22Rv1 (cell line): ENCODE measurements around the gene NAV2.

ENCODE experiments used
- CTCF ChIP-seq: fragments of 450-650 bp; IDR thresholded peaks from 2 replicates; pipeline ENCODE4 v1.5.1; 2017; ENCODE audit warnings: mild to moderate bottlenecking
- ZFX ChIP-seq: fragments of 450-650 bp; IDR thresholded peaks from 2 replicates; pipeline ENCODE4 v1.6.1; 2017; ENCODE audit warnings: antibody characterized with exemption, borderline replicate concordance

- TF ChIP-seq CTCF, result no peak
- no peak for TF ChIP-seq ZFX
Measured at GRCh38 chr11:19672586-19673206, 39.9 kb upstream of the NAV2 start.
